NCI-H524 treated with DMSO at 0.1 percent for 48 hours (cell line): ENCODE measurements around the gene SNRNP200.
"Not testable (repeated sequence)": the region's sequence is repeated elsewhere in the genome, so short reads cannot be mapped to it uniquely, and the experiment has no call there.

Experiments
- DNase-seq: peaks from one replicate; lab custom pipeline; 2025; lab: John Stamatoyannopoulos, UW

SNRNP200 gene

GRCh38 chr2:96325041-96325883, 19.9 kb upstream of the SNRNP200 start, which contains the start of gene ITPRIPL1:
Gene ITPRIPL1, plus strand, starts transcription at chr2:96325317. Its CDS starts 523 bp downstream, at chr2:96325840.
- DNase-seq, result no peak

DNA sequence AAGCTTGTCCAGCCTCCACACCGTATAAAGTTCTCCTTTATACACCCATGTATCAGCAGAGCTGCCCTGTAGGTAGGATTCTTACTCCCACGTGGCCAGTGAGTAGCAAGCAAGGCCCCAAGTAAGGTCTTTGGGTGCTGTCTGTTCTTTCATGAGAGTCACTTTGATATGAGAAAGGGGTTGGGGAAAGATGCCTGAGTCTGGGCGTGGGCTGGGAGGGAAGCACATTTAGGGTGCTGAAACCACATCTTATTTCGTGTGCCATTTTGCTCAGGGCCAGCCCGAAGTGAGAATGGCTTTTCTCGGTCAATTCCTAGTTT, 19.3 kb upstream of the SNRNP200 start:
- DNase-seq, result no peak

- no peak for DNase-seq
Measured at GRCh38 chr2:96323849-96324248, 18.5 kb upstream of the SNRNP200 start.

DNA sequence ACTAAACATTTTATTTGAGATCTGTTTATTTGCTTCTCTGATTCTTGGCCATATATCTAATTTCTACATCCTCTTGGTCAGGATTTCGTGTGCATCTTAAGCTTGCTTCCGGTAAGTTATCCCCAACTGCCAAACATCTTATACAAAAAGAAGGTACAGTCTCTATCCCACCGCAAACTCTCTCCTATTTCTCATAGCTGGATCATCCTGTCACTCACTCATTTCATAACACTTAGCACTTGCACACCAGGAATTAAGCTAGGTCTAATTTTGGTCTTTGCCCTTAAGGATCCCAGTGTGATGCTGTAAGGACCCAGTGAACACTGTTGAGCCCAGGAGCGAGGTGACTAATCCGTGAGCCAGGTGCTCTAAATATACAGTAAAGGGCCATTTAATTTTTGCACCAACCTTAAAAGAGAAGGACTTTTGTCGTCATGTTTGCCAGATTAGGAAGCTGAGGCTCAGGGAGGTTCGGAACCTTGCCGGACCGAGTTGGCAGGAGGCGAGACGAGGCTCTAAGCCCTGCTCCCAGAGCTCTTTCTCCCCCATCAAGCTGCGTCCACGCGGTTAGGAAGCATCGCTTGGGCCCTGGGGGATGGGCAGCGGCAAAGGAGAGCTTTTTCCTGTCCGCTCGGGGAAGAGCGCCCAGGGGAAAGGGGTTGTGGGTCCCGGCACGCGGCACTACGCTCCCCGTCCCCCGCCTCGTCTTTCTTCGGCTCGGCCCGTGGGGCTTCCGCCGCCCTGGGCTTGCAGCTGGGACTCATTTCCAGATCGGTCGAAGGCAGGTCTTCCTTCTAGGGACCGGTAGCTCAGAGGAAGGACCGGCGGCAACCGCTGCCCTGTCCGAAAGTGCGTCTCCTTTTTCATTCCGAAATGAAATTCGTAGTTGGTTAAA, 15.6 kb upstream of the SNRNP200 start:
- DNase-seq, result no peak

GRCh38 chr2:96320326-96320725, 15.0 kb upstream of the SNRNP200 start:
- DNase-seq, result no peak

DNA sequence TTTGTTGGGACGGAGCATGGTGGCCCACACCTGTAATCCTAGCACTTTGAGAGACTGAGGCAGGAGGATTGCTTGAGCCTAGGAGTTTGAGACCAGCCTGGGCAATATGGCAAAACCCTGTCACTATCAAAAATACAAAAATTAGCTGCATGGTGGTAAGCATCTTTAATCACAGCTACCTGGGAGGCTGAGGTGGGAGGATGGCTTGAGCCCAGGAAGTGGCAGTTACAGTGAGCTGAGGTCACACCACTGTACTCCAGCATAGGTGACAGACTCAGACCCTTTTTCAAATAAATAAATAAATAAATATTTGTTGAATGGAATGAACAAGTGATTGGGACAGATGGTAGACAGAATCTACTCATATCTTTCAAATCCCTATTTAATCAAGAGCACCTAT, 14.1 kb upstream of the SNRNP200 start:
- no peak for DNase-seq

GRCh38 chr2:96318723-96319122, 13.4 kb upstream of the SNRNP200 start:
- DNase-seq, result no peak

GRCh38 chr2:96317584-96317997, 12.2 kb upstream of the SNRNP200 start:
- no peak for DNase-seq

GRCh38 chr2:96316999-96317398, 11.7 kb upstream of the SNRNP200 start:
- DNase-seq, result no peak

DNA sequence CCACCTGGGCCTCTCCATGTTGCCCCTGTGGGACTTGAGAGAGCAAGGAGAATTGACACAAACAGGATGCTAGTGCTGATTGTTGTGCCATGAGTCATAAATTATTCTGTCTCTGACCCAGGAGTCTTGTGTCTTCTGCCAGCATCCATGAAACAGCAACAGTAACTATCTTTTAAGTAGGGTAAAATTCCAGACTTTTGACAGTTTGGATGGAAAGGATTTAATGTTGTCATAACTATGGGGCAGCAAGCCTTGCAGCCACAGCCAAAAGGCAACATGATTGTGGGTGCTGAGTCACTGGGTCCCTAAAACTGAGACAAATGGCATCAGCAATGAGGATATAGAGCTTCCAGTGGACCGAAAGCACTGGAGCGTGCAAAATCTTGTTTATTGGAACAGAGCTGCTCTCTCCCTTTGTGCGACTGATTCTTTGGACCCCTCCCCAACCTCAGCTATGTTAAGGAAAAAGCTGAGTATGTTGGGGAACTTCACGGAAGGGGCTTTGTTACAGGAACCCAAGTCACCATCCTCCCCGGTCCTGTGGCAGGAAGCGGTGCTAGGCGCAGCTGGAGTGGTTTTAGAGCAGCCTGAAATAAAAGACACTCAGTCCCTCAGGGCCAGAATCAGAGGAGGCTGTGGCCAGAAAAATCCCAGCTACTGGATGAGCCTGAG, 10.2 kb upstream of the SNRNP200 start:
- DNase-seq, result no peak

GRCh38 chr2:96315005-96315399, 9.7 kb upstream of the SNRNP200 start:
- no peak for DNase-seq

- no peak for DNase-seq
Measured at GRCh38 chr2:96308248-96308647, 2.9 kb upstream of the SNRNP200 start.

GRCh38 chr2:96306370-96306769, 1.0 kb upstream of the SNRNP200 start:
- DNase-seq, result no peak

DNA sequence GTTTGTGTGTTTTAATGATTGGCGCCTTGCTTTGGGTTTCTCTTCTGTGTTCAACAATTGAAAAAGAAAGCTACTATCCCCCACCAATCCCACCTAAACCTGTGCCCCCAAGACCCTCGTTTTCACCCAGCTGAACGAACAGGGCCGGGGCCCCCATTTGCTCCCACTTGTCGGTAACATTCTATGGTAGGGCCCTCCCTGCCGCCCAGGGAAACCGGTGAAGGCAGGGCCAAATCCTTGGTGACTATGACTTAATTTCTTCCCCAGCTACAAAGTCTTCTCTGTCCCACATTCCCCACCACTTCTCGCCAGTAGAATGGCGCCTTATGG, 598 bp upstream of the SNRNP200 start:
- no peak for DNase-seq

DNA sequence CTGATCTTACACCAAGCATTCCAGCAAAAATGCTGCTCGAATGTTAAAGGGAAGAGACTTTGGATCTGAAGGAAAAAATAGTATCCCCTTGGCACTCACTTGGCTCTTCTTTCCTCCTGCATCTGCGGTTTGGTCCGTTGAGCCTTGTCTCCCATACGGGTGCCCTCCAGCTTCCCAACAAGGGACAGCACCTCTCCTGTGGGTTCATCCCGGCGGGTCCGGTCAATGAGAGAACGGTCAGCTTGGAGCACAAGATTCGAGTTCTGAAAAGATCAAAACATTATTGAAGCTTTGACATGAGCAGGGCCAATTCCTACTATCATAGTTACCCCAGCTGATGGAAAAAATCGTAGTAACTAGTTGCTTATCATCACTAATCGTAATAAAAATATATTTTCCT, 740 bp downstream of the SNRNP200 start:
- no peak for DNase-seq

DNA sequence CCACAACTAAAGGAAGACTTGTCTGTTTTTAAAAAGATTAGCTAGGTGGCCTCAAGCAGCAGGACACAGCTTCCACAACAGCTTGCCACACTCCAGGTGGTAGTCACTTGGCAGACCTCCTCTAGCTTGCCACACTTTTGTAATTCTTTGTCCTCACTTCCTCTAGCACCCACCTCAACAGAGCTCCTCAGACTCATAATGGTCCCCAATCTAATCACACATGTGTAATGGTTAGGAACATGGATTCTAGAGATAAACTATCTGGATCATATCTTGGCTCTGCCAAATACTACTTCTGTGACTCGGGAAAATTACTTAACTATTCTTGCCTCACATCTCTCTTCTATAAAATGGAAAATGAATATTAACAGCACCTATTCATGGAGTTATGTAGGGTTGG, 3.5 kb downstream of the SNRNP200 start:
- no peak for DNase-seq

DNA sequence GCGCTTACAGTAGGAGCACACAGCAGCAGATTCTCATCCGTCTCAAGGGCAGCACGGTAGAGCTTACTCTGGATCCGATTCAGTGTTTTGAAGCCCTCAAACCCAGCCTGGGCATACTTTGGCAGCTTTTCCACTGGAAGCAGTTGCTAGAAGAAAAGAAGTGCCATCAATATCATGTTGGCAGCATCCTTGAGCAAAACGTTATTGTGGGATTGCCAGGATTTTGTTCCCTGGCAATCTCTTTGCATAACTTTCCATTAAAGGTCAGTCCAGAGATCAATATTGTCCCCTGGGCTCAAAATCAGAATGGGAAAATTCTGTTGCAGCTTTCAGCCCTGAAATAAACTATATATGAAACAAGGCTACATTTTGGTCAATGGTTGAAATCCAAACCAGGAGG, 8.4 kb downstream of the SNRNP200 start:
- no peak for DNase-seq

DNA sequence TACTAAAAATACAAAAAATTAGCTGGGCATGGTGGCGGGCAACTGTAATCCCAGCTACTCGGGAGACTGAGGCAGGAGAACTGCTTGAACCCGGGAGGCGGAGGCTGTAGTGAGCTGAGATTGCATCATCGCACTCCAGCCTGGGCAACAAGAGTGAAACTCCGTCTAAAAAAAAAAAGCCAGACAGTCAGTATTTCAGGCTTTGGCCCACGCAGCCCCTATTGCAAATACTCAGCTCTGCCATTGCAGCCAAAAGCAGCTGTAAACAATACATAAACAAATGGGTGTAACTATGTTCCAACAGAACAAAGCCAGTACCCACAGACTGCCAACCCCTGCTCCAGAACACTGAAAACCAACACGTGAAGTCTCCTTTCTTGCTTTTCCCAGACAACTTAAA, 11.1 kb downstream of the SNRNP200 start:
- not testable (repeated sequence) for DNase-seq

- DNase-seq, result no peak
Measured at GRCh38 chr2:96291751-96292150, 13.6 kb downstream of the SNRNP200 start.

- DNase-seq, result no peak
Measured at GRCh38 chr2:96287273-96287856, 18.0 kb downstream of the SNRNP200 start.

DNA sequence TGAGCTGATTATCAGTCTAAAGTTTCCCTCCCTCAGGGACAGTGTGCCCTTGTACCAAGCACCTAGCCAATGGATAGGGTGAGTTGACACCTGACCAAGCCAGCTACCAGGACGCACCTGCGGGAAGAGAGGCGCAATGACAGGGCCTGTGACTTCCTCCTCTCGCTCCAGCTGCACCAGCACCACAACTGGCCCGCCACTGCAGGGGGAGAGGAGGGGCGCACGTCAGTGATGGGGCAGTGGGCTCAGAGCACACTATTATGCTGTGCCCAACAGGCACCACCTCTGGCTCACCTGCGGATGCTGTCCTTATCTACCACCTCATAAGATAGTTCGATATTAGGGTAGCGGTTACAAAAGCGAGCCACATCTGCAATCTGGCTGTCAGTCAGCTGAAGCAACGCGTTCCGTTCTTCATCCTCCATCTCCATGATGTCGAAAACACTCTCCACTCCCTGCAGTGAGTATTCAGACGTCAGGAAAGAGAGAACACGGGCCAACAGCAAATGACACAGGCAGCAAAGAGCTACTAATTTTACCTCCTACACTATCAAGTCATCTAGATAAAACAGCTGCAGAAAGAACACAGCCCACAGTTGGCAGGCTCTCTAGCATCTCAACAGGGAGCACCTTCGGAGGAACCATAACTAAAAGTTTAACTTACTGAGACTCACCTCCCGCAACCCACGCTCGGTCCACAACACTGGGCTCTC, 28.4 kb downstream of the SNRNP200 start:
- DNase-seq, result no peak
